ENCODE measurements around the gene IMMP2L.
"Not testable (repeated sequence)": the region's sequence is repeated elsewhere in the genome, so short reads cannot be mapped to it uniquely, and the experiment has no call there.

IMMP2L gene

DNA sequence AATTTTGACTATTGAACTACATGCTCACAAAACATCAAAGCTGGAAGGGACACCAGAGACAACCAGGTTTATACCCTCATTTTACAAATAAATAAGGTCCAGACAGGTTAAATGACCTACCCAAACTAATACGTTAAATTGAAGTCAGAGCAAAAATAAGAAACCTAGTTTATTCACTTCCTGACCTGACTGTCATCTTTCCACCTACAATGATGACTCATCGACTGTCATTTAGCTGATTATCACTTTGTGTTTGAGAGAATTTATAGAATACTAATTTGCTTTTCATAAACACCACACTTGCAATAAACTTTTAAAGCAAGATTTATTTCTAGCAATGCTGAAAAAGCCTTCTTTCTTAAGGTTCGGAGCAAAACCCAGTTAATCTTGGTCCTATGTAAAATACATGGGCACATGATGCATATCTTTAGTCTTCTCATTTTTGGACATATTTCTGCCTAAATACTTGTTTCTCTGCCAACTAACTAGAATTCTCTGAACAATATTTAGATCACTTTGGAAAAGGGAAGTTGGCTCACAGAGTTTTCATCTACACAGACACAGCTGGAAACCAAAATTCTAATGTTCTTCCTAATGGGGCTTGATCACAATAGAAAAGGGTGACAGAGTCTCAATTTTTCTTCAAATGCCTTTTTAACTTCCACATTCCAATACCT lies 488.1 kb downstream of the IMMP2L start:
- DNase-seq (ENCODE audit: low read depth, low spot score), result no peak
- no peak overlapping the region for H3K4me3 ChIP-seq (ENCODE audit: low read depth, low read length)
- no peak for TF ChIP-seq CTCF (IDR thresholded peaks at IDR 0.05; ENCODE audit: low read depth, low read length)
- in situ Hi-C loops (cut with HindIII; ENCODE audit: low sequenced_read_pairs), result no loop called here

DNA sequence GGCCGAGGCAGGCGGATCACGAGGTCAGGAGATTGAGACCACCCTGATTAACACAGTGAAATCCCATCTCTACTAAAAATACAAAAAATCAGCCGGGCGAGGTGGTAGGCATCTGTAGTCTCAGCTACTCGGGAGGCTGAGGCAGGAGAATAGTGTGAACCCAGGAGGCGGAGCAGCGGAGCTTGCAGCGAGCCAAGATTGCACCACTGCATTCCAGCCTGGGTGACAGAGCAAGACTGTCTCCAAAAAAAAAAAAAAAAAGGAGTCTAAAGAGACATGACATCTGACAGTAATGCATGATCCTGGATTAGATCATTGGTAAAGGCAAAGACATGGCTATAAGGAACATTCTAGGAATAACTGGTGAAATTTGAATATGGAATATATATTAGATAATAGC lies 489.6 kb downstream of the IMMP2L start:
- DNase-seq (ENCODE audit: low read depth, low spot score); H3K4me3 ChIP-seq (ENCODE audit: low read depth, low read length); in situ Hi-C loops (cut with HindIII; ENCODE audit: low sequenced_read_pairs): not testable (repeated sequence)

- H3K4me3 ChIP-seq (ENCODE audit: low read depth, low read length), result no peak overlapping the region
- in situ Hi-C loops (cut with HindIII; ENCODE audit: low sequenced_read_pairs), result no loop called here
- no peak for TF ChIP-seq CTCF (IDR thresholded peaks at IDR 0.05; ENCODE audit: low read depth, low read length)
- DNase-seq (ENCODE audit: low read depth, low spot score), result no peak
Observed at GRCh38 chr7:111071556-111071955, 490.7 kb downstream of the IMMP2L start.

DNA sequence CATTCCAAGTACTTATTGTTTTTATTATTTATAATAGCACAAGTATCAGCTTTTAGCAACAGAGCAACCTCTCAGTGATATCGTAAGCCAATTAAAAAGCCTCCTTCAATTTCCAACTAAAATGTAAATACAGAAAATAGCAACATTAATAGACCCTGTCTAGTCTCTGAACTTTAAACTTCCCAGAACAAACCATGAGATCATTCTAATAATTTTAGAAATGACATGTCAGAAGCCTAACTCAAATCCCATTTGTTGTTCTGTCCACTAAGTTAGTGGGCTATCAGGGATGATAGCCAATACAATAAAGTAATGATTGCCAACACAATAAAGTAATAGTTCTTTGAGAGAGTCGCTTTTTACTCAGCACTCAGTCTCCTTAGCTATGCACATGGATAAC lies 493.7 kb downstream of the IMMP2L start:
- no peak overlapping the region for H3K4me3 ChIP-seq (ENCODE audit: low read depth, low read length)
- no peak for TF ChIP-seq CTCF (IDR thresholded peaks at IDR 0.05; ENCODE audit: low read depth, low read length)
- no peak for DNase-seq (ENCODE audit: low read depth, low spot score)
- in situ Hi-C loops (cut with HindIII; ENCODE audit: low sequenced_read_pairs), result no loop called here

- TF ChIP-seq CTCF (IDR thresholded peaks at IDR 0.05; ENCODE audit: low read depth, low read length), result no peak
- DNase-seq (ENCODE audit: low read depth, low spot score), result no peak
- H3K4me3 ChIP-seq (ENCODE audit: low read depth, low read length), result no peak overlapping the region
- in situ Hi-C loops (cut with HindIII; ENCODE audit: low sequenced_read_pairs), result no loop called here
Observed at GRCh38 chr7:111067682-111068081, 494.6 kb downstream of the IMMP2L start.

GRCh38 chr7:111067251-111067650 lies 495.0 kb downstream of the IMMP2L start:
- H3K4me3 ChIP-seq (ENCODE audit: low read depth, low read length), result no peak overlapping the region
- DNase-seq (ENCODE audit: low read depth, low spot score), result no peak
- no peak for TF ChIP-seq CTCF (IDR thresholded peaks at IDR 0.05; ENCODE audit: low read depth, low read length)
- in situ Hi-C loops (cut with HindIII; ENCODE audit: low sequenced_read_pairs), result no loop called here

DNA sequence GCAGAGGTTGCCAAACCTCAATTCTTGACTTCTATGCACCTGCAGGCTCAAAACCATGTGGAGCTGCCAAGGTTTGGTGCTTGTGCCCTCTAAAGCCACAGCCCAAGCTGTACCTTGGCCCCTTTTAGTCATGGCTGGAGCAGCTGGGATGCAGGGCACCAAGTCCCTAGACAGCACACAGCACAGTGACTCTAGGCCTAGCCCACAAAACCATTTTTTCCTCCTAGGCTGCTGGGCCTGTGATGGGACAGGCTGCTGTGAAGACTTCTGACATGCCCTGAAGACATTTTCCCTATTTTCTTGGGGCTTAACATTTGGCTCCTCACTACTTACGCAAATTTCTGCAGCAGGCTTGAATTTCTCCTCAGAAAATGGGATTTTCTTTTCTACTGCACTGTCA lies 499.1 kb downstream of the IMMP2L start:
- no peak overlapping the region for H3K4me3 ChIP-seq (ENCODE audit: low read depth, low read length)
- in situ Hi-C loops (cut with HindIII; ENCODE audit: low sequenced_read_pairs), result no loop called here
- no peak for DNase-seq (ENCODE audit: low read depth, low spot score)
- TF ChIP-seq CTCF (IDR thresholded peaks at IDR 0.05; ENCODE audit: low read depth, low read length), result no peak
